Body of pancreas (tissue), 4 donors: Measurements from ENCODE around the gene OR6C74. TPM values are rescaled to one million over a fixed set of nuclear protein-coding genes. Genes with fewer than 3 reads are reported as not detected.

Experiments
- ATAC-seq: fragments of 150-250 bp; one replicate; pipeline ENCODE4 v1.9.1; 2016
- DNase-seq, 4 donors: peaks; one replicate each; pipeline ENCODE4 v3.0.0-alpha.2; 2019
- H3K27ac ChIP-seq, 4 donors: fragments of 200-600 bp; sonication (generic); 1 replicate in 3 of 4; 2 replicates in 1 of 4; pipeline versions ENCODE4 v1.5.1 to v1.6.1; 2016 to 2019; ENCODE audit warnings: mild to moderate bottlenecking in 1 of 4, mixed read lengths in 1 of 4, moderate library complexity in 1 of 4
- H3K27me3 ChIP-seq, 2 donors: fragments of 200-600 bp; sonication (generic); one replicate each; pipeline ENCODE4 v1.6.0; 2016; ENCODE audit warnings: mild to moderate bottlenecking in 1 of 2
- H3K36me3 ChIP-seq, 2 donors: fragments of 200-600 bp; sonication (generic); replicated peaks in 1 of 2; 2 replicates each; pipeline ENCODE4 v1.5.1; 2016; ENCODE audit warnings: low read depth in 2 of 2; ENCODE audit not compliant: insufficient read depth in 1 of 2
- H3K4me1 ChIP-seq: fragments of 200-600 bp; sonication (generic); one replicate; pipeline ENCODE4 v1.6.0; 2016
- H3K4me3 ChIP-seq, 2 donors: fragments of 200-600 bp; sonication (generic); 1 replicate in 1 of 2; 2 replicates in 1 of 2; pipeline ENCODE4 v1.5.1; 2016 to 2019
- H3K9me3 ChIP-seq, 3 donors: fragments of 200-600 bp; sonication (generic); 1 replicate in 2 of 3; 2 replicates in 1 of 3; pipeline ENCODE4 v1.5.1; 2016
- POLR2A ChIP-seq, 3 donors: fragments of 450-650 bp; IDR thresholded peaks; one replicate each; pipeline ENCODE4 v1.6.1; 2016; ENCODE audit warnings: antibody characterized with exemption in 3 of 3, mild to moderate bottlenecking in 2 of 3
- WGBS, 2 donors: methylation state at CpG; one replicate each; pipeline ENCODE4 v1.1.5; 2017; 5-methylcytosine and 5-hydroxymethylcytosine counted together
- intact Hi-C: fragments of 100-400 bp; cut with DNase I; formaldehyde crosslinking; loops from one replicate; pipeline ENCODE4 v1.15.1; 2023
- total RNA-seq, 2 donors: library from RNA; depleted of rRNA; stranded (reverse); fragments of >200 nt; gene quantifications; one replicate each; pipeline ENCODE4 v1.1.0, GENCODE V29; 2016
- TF ChIP-seq, protein P1 (sequence below), 7 experiments: fragments of 450-650 bp in 4 of 7; fragments of 200-600 bp in 3 of 7; sonication (generic) in 3 of 7; IDR thresholded peaks; one replicate each; pipeline ENCODE4 v1.5.1; 2016 to 2019; ENCODE audit warnings: antibody characterized with exemption in 7 of 7

The OR6C74 gene
- total RNA-seq, 2 donors from 2014 or later, result not detected

DNA sequence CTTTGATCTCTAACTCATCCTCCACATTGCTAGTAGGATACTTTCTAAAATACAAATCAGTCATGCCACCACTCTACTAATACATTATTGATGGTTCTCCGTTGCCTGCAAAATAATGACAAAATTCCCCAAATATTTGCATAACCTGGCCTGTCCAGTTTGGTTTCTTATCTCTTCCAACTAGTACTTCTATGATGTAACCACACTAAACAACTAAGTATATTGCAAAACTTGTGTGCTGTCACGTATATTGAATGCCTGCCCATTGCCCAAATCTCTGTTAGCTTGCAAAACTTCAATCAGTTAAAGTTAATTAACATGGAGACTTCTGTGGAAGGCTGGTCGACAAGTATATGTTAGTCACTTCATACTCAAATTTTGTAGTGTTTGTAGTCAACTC lies 6.5 kb downstream of the OR6C74 start:
- 27% methylated on average over 3 of the region's 3 CpGs for WGBS, 2 donors
- DNase-seq, result no peak
- Histone ChIP-seq H3K4me1 (no peaks in the 10 kb centered on the region), H3K9me3 (no peaks in the 10 kb centered on the region), H3K27ac (no peak overlapping the region), H3K36me3 (no peaks in the 10 kb centered on the region), H3K27me3 (no peaks in the 10 kb centered on the region), H3K4me3 (no peak overlapping the region)
- intact Hi-C loops, result no loop called here
- no peak for ATAC-seq
- TF ChIP-seq, protein P1, sequence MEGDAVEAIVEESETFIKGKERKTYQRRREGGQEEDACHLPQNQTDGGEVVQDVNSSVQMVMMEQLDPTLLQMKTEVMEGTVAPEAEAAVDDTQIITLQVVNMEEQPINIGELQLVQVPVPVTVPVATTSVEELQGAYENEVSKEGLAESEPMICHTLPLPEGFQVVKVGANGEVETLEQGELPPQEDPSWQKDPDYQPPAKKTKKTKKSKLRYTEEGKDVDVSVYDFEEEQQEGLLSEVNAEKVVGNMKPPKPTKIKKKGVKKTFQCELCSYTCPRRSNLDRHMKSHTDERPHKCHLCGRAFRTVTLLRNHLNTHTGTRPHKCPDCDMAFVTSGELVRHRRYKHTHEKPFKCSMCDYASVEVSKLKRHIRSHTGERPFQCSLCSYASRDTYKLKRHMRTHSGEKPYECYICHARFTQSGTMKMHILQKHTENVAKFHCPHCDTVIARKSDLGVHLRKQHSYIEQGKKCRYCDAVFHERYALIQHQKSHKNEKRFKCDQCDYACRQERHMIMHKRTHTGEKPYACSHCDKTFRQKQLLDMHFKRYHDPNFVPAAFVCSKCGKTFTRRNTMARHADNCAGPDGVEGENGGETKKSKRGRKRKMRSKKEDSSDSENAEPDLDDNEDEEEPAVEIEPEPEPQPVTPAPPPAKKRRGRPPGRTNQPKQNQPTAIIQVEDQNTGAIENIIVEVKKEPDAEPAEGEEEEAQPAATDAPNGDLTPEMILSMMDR (IDR thresholded peaks at IDR 0.05), result no peak
- TF ChIP-seq POLR2A (IDR thresholded peaks at IDR 0.05), result no peak

DNA sequence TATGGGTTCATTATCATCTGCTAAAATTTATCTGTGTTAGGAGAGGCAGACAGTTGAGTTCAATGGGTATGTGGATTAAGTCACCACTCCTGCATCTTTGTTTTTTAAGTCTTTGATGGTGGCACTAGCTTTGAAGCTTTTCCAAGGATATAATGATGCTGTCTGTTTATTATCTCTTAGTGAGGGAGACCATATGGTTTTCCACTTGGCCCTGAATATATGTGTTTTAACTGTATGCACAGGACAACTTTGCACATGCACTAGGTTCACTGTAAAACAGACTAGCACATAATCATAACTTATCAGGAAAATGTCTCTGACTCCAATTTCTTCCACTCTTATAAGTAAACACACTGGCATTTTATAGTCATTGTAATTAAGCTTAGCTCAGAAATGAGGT lies 8.9 kb downstream of the OR6C74 start:
- no peak overlapping the region for H3K4me3 ChIP-seq
- H3K9me3 ChIP-seq, result no peaks in the 10 kb centered on the region
- H3K27ac ChIP-seq, result no peak overlapping the region
- intact Hi-C loops, result no loop called here
- DNase-seq (no peak), ATAC-seq (no peak)
- no peaks in the 10 kb centered on the region for H3K27me3 ChIP-seq
- H3K4me1 ChIP-seq, result no peaks in the 10 kb centered on the region
- H3K36me3 ChIP-seq, result no peaks in the 10 kb centered on the region
- TF ChIP-seq POLR2A (IDR thresholded peaks at IDR 0.05), result no peak

DNA sequence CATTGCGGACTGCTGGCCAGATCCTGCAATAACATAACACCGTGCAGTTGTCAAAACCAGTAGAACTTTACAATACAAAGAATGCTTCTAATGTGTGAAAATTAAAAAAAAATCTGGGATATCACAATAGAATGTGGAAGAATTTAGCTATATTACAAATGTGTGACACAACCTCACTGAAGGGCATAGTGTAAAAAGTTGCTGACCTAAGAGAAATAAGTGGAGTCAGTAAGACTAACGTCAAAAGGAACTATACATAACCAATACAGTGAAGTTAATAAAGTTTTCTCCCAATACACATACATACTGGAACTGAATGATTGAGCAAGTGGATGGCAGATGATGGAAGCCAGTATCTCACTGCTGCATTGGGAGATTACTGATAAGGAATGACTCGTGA lies 12.4 kb downstream of the OR6C74 start:
- Histone ChIP-seq H3K4me3 (no peak overlapping the region), H3K4me1 (no peaks in the 10 kb centered on the region), H3K27me3 (no peaks in the 10 kb centered on the region), H3K9me3 (no peaks in the 10 kb centered on the region), H3K36me3 (no peaks in the 10 kb centered on the region), H3K27ac (no peak overlapping the region)
- 81 to 91% methylated on average over 4 of the region's 4 CpGs for WGBS, 2 donors
- intact Hi-C loops, result no loop called here
- ATAC-seq, result no peak
- no peak for DNase-seq
- TF ChIP-seq, protein P1 (IDR thresholded peaks at IDR 0.05), result no peak
- TF ChIP-seq POLR2A (IDR thresholded peaks at IDR 0.05), result no peak

DNA sequence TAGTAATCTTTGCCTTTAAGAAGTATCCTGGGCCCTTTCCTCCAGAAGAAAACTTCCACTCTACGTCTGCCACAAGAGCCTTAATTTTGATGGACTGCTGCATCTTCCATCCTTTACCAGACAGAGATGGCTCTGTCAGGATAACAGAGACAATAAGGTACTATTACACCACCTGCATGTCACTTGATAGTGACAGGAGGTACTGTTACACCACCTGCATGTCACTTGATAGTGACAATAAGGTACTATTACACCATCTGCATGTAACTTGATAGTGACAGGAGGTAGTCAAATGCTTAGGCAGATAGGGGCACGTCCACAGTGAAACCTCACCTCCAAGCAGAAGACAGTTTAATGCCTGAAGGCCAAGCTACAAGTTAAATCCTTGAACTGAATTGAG lies 13.9 kb downstream of the OR6C74 start:
- Histone ChIP-seq H3K27ac (no peak overlapping the region), H3K36me3 (no peaks in the 10 kb centered on the region), H3K9me3 (no peaks in the 10 kb centered on the region), H3K4me1 (no peaks in the 10 kb centered on the region), H3K4me3 (no peak overlapping the region), H3K27me3 (no peaks in the 10 kb centered on the region)
- TF ChIP-seq, protein P1 (IDR thresholded peaks at IDR 0.05), result no peak
- no peak for TF ChIP-seq POLR2A (IDR thresholded peaks at IDR 0.05)
- DNase-seq (no peak), ATAC-seq (no peak)
- 70 to 76% methylated on average over 2 of the region's 2 CpGs for WGBS, 2 donors
- intact Hi-C loops, result no loop called here

DNA sequence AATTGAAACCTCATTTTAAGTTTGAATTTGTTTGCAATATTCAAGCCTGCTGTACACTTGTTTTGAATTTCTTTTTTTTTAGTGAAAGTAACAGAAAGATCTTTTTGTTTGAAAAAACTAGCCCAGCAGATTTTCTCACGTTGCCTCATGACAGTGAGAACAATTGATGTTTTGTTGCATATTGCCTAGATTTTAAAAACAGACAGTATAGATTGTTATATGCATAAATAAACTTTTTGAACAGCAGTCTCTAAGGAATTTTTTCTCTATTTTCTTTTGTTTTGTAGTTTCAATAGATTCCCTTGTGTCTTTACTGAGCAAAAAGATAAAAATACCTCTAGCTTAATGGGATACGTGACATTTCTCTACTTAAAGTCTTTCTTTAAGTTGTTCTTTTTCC lies 36.6 kb downstream of the OR6C74 start:
- Histone ChIP-seq H3K27ac (no peak overlapping the region), H3K4me3 (no peak overlapping the region), H3K4me1 (no peaks in the 10 kb centered on the region), H3K9me3 (no peaks in the 10 kb centered on the region), H3K36me3 (no peaks in the 10 kb centered on the region), H3K27me3 (no peaks in the 10 kb centered on the region)
- WGBS, 2 donors, result 33 to 39% methylated on average over 2 of the region's 2 CpGs
- no peak for TF ChIP-seq POLR2A (IDR thresholded peaks at IDR 0.05)
- TF ChIP-seq, protein P1 (IDR thresholded peaks at IDR 0.05), result no peak
- DNase-seq (no peak), ATAC-seq (no peak)
- intact Hi-C loops, result no loop called here
